Astrocyte (in vitro differentiated cells and primary cell): Measurements from ENCODE around the gene COX4I2.

Experiments used
- EZH2 ChIP-seq: IDR thresholded peaks from 2 replicates; pipeline ENCODE4 v1.6.1; 2012; ENCODE audit warnings: mild to moderate bottlenecking, low read length, inconsistent platforms; ENCODE audit not compliant: insufficient read depth
- TF ChIP-seq, protein P1 (sequence below): IDR thresholded peaks from 2 replicates; pipeline ENCODE4 v1.5.1; 2011; ENCODE audit warnings: low read depth, mild to moderate bottlenecking, inconsistent platforms, low read length, moderate library complexity; ENCODE audit not compliant: insufficient read depth

DNA sequence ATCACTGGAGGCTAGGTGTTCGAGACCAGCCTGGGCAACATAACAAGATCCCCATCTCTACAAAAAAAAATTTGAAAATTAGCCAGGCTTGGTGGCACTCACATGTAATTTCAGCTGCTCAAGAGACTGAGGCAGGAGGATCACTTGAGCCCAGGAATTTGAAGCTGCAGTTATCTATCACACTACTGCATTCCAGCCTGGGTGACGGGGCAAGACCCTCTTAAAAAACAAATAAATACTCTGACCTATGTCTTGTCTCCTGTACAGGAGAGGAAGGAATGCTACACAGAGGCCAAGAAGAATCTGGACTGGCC lies 25.8 kb downstream of the COX4I2 start:
- TF ChIP-seq, protein P1, sequence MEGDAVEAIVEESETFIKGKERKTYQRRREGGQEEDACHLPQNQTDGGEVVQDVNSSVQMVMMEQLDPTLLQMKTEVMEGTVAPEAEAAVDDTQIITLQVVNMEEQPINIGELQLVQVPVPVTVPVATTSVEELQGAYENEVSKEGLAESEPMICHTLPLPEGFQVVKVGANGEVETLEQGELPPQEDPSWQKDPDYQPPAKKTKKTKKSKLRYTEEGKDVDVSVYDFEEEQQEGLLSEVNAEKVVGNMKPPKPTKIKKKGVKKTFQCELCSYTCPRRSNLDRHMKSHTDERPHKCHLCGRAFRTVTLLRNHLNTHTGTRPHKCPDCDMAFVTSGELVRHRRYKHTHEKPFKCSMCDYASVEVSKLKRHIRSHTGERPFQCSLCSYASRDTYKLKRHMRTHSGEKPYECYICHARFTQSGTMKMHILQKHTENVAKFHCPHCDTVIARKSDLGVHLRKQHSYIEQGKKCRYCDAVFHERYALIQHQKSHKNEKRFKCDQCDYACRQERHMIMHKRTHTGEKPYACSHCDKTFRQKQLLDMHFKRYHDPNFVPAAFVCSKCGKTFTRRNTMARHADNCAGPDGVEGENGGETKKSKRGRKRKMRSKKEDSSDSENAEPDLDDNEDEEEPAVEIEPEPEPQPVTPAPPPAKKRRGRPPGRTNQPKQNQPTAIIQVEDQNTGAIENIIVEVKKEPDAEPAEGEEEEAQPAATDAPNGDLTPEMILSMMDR, result no peak
- no peak for TF ChIP-seq EZH2
